DND-41 (cell line): ENCODE data around the gene TAOK3.

Experiments
- EZH2 ChIP-seq: IDR thresholded peaks from 3 replicates; pipeline ENCODE4 v1.6.1; 2012; ENCODE audit warnings: borderline replicate concordance, low read depth, mild to moderate bottlenecking, moderate library complexity, low read length, inconsistent platforms; ENCODE audit not compliant: severe bottlenecking
- TF ChIP-seq, protein P1 (sequence below): IDR thresholded peaks from 2 replicates; pipeline ENCODE4 v1.5.1; 2012; ENCODE audit warnings: borderline replicate concordance, low read length, moderate library complexity, mild to moderate bottlenecking; ENCODE audit not compliant: poor library complexity, severe bottlenecking; ENCODE audit errors: extremely low read depth

DNA sequence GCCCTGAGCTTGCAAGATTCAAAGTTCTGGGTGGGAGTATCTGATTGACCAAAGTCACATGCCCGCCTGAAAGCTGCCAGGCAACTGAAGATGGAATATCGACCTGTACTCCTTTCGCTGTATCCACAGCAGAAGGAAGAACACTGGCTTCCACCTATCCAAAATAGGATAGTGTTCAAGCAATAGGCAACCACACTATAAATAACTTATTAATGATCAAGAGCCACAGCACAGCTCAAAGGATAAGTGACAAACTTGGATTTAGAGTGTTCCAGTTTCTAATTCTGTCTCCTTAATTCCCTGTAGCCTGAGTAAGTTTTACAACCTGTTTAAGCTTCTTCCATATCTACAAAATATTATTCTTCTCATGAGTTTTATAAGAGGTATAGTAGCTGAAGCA lies 89.9 kb downstream of the TAOK3 start:
- no peak for TF ChIP-seq EZH2
- TF ChIP-seq, protein P1, sequence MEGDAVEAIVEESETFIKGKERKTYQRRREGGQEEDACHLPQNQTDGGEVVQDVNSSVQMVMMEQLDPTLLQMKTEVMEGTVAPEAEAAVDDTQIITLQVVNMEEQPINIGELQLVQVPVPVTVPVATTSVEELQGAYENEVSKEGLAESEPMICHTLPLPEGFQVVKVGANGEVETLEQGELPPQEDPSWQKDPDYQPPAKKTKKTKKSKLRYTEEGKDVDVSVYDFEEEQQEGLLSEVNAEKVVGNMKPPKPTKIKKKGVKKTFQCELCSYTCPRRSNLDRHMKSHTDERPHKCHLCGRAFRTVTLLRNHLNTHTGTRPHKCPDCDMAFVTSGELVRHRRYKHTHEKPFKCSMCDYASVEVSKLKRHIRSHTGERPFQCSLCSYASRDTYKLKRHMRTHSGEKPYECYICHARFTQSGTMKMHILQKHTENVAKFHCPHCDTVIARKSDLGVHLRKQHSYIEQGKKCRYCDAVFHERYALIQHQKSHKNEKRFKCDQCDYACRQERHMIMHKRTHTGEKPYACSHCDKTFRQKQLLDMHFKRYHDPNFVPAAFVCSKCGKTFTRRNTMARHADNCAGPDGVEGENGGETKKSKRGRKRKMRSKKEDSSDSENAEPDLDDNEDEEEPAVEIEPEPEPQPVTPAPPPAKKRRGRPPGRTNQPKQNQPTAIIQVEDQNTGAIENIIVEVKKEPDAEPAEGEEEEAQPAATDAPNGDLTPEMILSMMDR = no peak
